Muscle layer of colon (tissue), 2 donors: ENCODE data around the gene MARS1.

Source experiments
- H3K27ac ChIP-seq: one replicate; pipeline ENCODE4 v1.7.0; 2013; ENCODE audit warnings: low read depth, mild to moderate bottlenecking, low read length, moderate library complexity
- H3K27me3 ChIP-seq, 2 donors: one replicate each; pipeline ENCODE4 v1.7.0; 2013; ENCODE audit warnings: low read length in 2 of 2, mild to moderate bottlenecking in 2 of 2; ENCODE audit not compliant: insufficient read depth in 2 of 2, control insufficient read depth in 1 of 2
- H3K36me3 ChIP-seq: one replicate; pipeline ENCODE4 v1.7.0; 2013; ENCODE audit warnings: mild to moderate bottlenecking, low read length; ENCODE audit not compliant: insufficient read depth
- H3K4me1 ChIP-seq: one replicate; pipeline ENCODE4 v1.7.0; 2013; ENCODE audit warnings: mild to moderate bottlenecking, low read length; ENCODE audit not compliant: insufficient read depth
- H3K4me3 ChIP-seq, 2 donors: one replicate each; pipeline ENCODE4 v1.7.0; 2013; ENCODE audit warnings: low read length in 2 of 2, low read depth in 1 of 2, mild to moderate bottlenecking in 1 of 2, moderate library complexity in 1 of 2
- H3K9ac ChIP-seq: one replicate; pipeline ENCODE4 v1.7.0; 2013; ENCODE audit warnings: low read length
- H3K9me3 ChIP-seq: one replicate; pipeline ENCODE4 v1.7.0; 2013; ENCODE audit warnings: mild to moderate bottlenecking, low read length
- donor health status: abdominal sarcoma.
- donor health status: Adenocarcinoma of cecum.

MARS1 gene

DNA sequence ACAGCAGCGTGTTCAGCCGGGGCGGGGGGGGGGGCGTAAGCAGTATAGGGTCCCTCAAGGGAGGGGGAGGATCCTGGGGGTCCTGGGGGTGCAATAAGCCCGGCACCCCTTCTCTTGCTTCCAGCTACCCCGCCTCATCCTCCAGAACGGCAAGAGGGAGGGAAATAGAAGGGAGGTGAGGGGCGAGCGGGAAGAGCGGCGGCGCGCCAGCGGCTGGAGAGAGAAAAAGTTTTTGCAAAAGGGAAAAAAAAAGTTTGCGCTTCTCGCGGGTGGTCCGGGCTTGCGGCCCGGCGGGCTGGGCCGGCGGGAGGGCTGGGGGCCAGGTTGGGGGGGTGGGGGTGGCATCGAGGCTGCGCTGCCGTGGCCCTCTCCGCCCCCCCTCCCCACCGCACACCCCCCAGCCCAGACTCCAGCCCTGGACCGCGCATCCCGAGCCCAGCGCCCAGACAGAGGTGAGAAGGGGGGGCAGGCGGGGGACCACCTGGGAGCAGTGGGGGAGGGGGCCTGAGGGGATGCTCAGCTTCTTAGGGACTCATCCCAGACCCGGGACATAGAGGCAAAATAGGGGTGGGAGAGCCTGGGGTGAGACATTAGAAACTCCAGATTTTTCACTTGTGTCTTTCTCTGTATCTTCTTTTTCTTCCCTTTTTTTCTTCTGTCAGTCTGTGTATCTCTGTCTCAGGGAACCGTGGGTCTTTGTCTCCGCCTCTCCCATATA, 28.0 kb upstream of the MARS1 start, which contains the start of gene GLI1:
Gene GLI1 (plus strand): TSS at position 36 of the 718 bp plus-strand sequence. CDS start 3,907 bp downstream, outside the sequence.
- Histone ChIP-seq H3K9me3 (no peaks in the 10 kb centered on the region), H3K36me3 (no peaks in the 10 kb centered on the region), H3K4me1 (peaks cover 22% of the 10 kb centered on the region), H3K9ac (peak within 1 kb of the TSS; percentile 71), H3K27me3 (peaks cover 0 to 15% of the 10 kb centered on the region in 2 donors), H3K27ac (peak within 1 kb of the TSS; percentile 35), H3K4me3 (peak within 1 kb of the TSS; percentile 48 to 96)

DNA sequence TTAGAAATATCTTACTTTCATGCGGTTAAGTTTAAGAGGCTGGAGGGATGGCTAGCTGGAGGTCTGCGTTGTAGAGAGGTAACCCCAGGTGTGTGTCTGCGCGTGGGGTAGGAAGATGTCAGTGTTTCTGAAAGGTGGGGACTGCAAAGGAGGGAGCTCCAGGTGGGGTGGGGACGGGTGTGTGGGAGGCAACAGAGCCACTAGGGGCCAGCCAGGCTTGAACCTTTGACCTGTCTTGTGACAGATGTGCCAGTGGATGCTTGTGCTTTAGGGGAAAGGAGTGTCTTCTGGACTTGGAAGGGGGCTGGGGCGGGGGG, 27.4 kb upstream of the MARS1 start:
- Histone ChIP-seq H3K4me1 (peaks cover 22% of the 10 kb centered on the region), H3K9me3 (no peaks in the 10 kb centered on the region), H3K27me3 (peaks cover 0 to 15% of the 10 kb centered on the region in 2 donors), H3K27ac (no peak overlapping the region), H3K36me3 (no peaks in the 10 kb centered on the region), H3K4me3 (peak overlapping the region; percentile 43 to 48), H3K9ac (no peak overlapping the region)

DNA sequence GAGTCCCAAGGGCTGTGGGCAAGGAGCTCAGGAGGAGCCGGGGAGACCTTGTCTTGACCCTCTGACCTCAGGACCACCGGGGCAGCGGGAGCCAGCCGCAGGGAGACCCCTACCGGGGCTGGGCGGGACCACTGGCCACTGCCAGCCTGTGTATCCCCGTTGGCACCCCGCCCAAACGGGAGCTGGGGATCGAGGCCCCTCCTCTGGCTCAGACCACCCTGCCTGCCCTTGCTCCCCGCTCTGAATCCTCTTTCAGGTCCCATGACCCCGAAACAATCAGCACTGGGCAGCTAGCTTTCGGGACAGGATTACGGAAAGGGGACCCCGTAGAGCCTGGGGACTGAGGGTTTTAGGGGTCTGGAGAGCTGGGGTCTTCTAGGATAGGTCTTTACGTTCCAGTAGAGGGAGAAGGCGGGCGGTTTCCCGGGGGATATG, 27.0 kb upstream of the MARS1 start:
- Histone ChIP-seq H3K4me1 (peaks cover 22% of the 10 kb centered on the region), H3K36me3 (no peaks in the 10 kb centered on the region), H3K9ac (no peak overlapping the region), H3K27ac (no peak overlapping the region), H3K4me3 (peak overlapping the region; percentile 74 to 76), H3K27me3 (peaks cover 0 to 15% of the 10 kb centered on the region in 2 donors), H3K9me3 (no peaks in the 10 kb centered on the region)

DNA sequence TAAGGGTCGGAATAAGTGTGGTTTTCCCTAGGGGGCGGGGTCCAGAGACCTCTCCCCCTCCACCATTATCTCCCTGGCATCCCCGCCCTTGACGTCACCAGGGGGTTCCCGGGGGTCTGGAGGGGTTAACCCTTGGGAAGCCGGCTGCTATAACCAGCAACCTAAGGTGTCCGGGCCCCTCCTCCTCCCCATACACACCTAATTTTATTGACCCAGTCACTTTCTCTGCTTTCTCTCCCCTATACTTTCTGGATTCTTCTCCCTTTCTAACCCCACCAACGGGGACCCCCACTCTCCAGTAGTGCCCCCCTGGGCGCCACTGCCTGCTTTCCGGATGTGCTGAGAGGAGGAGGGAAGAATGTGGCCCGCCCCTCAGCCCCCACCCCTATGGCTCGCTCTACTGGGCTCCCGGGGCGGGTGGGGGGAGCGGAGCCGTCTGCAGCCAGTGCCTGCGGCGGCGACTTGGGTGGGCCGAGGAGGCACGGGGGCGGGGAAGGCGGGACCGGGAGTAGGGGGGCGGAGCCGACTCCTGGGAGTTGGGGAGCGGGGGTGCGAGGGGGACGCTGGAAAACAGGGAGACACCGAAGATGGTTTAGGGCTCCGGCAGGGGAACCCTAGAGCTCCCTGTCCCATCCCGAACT, 26.5 kb upstream of the MARS1 start:
- no peaks in the 10 kb centered on the region for H3K9me3 ChIP-seq
- peak overlapping the region; percentile 19 for H3K9ac ChIP-seq
- peak overlapping the region; percentile 63 for H3K27ac ChIP-seq
- H3K27me3 ChIP-seq = peaks cover 0 to 15% of the 10 kb centered on the region in 2 donors
- peaks cover 22% of the 10 kb centered on the region for H3K4me1 ChIP-seq
- peak overlapping the region; percentile 74 to 76 for H3K4me3 ChIP-seq
- H3K36me3 ChIP-seq = no peaks in the 10 kb centered on the region

DNA sequence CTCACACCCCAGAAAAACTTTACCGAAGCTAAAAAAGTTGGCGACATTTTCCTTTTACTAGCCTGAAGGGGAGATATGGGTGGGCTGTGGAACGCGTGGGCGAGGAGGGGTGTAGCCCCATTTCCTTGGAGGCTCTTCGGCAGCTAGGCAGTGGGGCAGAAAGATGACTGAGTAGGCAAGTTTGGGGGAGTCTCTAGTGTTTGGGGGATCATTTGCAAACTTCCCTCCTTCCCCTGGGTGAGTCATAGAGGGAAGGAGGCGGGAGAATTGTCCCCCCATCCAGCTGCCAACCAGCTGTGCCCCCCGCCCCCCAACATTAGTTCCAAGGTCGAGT, 26.0 kb upstream of the MARS1 start:
- Histone ChIP-seq H3K4me3 (peak overlapping the region; percentile 74 to 76), H3K27ac (peak overlapping the region; percentile 63), H3K36me3 (no peaks in the 10 kb centered on the region), H3K9me3 (no peaks in the 10 kb centered on the region), H3K27me3 (peaks cover 0 to 15% of the 10 kb centered on the region in 2 donors), H3K9ac (peak overlapping the region; percentile 19), H3K4me1 (peaks cover 22% of the 10 kb centered on the region)

DNA sequence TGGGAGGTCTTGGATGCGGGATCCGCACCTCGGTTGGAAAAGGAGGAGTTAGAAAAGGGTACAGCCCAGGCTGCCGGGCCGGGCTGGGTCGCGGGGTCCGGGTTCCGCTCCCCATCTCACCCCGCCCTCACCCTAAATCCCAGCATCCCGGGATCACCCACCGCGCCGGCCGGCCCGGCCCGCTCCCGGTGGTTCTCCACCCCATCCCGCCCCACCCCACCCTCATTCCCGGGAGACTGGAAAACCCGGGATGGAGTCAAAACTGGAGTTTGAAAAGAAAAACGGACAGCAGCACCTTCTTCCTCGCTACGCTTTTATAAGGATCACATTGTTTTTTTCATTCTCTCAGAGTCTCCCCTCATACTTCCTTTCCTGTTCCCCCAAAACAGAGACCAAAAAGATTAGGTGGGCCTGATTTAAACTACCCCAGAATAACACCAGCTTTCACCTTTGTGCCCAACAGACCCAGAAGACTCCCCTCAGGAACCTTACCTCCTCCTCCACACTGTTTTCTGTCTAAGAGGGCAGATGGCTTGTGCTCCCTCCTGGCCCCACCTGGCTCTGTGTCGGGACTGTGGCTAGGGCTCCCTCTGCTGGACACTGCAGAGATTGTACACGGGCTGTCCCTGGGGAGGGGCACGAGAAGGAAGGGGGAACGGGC, 25.5 kb upstream of the MARS1 start:
- H3K4me3 ChIP-seq = peak overlapping the region; percentile 74 to 76
- H3K27ac ChIP-seq = peak overlapping the region; percentile 79
- no peaks in the 10 kb centered on the region for H3K36me3 ChIP-seq
- H3K9ac ChIP-seq = peak overlapping the region; percentile 67
- no peaks in the 10 kb centered on the region for H3K9me3 ChIP-seq
- H3K4me1 ChIP-seq = peaks cover 22% of the 10 kb centered on the region
- H3K27me3 ChIP-seq = peaks cover 0 to 15% of the 10 kb centered on the region in 2 donors

DNA sequence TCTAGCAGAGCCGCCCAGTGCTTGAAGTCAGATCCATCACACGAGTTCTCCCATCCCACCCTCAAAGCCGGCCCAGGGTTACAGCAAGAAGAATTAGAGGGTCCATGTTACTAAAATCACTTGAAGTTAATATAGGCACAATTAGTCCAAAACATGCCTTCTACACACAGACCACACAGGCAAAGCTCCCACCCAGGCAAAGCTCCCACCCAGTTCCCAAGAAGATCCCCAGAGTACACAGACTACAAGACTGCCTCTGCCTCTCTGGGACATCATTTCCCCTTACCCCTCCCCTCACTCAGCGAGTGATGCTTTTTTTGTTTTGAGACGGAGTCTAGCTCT, 25.0 kb upstream of the MARS1 start:
- peak overlapping the region; percentile 67 for H3K9ac ChIP-seq
- peaks cover 0 to 15% of the 10 kb centered on the region in 2 donors for H3K27me3 ChIP-seq
- H3K4me3 ChIP-seq = peak overlapping the region; percentile 74 to 76
- peak overlapping the region; percentile 79 for H3K27ac ChIP-seq
- H3K4me1 ChIP-seq = peaks cover 22% of the 10 kb centered on the region
- no peaks in the 10 kb centered on the region for H3K36me3 ChIP-seq
- no peaks in the 10 kb centered on the region for H3K9me3 ChIP-seq

DNA sequence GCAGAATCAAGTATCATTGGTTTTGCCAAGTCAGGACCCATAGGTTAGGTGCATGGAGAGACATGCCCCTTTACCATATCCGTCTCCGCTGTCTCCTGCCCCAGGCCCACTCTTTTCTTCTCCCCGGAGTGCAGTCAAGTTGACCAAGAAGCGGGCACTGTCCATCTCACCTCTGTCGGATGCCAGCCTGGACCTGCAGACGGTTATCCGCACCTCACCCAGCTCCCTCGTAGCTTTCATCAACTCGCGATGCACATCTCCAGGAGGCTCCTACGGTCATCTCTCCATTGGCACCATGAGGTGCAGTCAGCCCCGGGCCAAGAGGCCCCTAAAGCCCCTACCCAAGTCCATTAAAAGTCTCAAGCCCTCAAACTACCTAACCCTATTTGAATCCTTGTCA, 23.3 kb upstream of the MARS1 start:
- Histone ChIP-seq H3K27me3 (peaks cover 0 to 15% of the 10 kb centered on the region in 2 donors), H3K4me1 (peaks cover 18% of the 10 kb centered on the region), H3K9ac (no peak overlapping the region), H3K27ac (no peak overlapping the region), H3K9me3 (no peaks in the 10 kb centered on the region), H3K36me3 (no peaks in the 10 kb centered on the region), H3K4me3 (no peak overlapping the region)

DNA sequence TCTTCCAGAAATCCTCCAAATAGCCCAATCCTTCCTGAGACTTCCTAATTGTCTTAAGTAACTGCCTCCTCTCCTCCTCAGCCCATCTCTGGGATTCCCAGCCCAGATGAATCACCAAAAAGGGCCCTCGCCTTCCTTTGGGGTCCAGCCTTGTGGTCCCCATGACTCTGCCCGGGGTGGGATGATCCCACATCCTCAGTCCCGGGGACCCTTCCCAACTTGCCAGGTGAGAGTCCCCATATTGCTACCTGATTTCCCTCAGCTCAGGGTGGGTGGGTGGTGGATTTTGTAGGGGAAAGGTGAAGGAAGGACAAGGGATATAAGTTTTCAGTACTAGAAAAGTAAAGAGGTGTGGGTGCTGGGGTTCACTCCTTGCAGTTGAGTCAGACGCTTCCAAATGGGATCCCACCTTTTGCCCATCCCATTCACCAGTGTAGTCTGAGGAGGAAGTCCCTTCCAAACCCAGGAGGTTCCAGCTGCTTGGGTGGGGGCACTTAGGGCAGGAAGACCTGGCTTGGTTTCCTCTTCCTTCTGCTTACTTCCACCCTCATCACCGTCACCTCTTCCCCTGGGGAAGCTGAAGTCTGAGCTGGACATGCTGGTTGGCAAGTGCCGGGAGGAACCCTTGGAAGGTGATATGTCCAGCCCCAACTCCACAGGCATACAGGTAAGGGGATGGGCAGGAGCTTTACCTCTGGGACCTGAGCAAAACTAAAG, 22.7 kb upstream of the MARS1 start:
- Histone ChIP-seq H3K4me1 (peaks cover 17% of the 10 kb centered on the region), H3K27me3 (peaks cover 0 to 13% of the 10 kb centered on the region in 2 donors), H3K9me3 (no peaks in the 10 kb centered on the region), H3K27ac (no peak overlapping the region), H3K9ac (no peak overlapping the region), H3K4me3 (no peak overlapping the region), H3K36me3 (no peaks in the 10 kb centered on the region)

DNA sequence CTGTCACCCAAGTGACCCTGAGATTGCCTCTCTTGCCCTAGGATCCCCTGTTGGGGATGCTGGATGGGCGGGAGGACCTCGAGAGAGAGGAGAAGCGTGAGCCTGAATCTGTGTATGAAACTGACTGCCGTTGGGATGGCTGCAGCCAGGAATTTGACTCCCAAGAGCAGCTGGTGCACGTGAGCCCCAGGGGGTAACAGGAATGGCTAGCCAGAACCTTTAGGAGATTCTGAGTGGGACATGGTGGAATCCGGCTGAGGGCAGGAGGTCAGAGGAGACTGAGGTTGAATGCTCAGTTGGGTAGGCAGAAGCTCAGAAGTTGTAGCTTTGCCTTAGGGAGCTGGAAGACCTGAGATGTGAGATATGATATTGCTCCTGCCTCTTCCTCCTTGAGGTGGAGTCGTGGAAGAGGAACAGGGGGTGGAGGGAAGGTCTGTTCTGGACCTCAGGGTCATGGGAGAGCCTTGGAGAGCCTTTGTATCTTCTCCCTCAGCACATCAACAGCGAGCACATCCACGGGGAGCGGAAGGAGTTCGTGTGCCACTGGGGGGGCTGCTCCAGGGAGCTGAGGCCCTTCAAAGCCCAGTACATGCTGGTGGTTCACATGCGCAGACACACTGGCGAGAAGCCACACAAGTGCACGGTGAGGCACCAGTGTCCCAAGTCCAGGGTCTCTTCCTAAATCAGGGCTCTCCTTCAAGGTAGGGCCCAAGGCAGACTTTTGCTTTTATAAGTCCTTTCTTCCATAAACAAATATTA, 21.9 kb upstream of the MARS1 start:
- Histone ChIP-seq H3K9ac (no peak overlapping the region), H3K36me3 (no peaks in the 10 kb centered on the region), H3K27ac (no peak overlapping the region), H3K9me3 (no peaks in the 10 kb centered on the region), H3K4me3 (no peak overlapping the region), H3K27me3 (peaks cover 0 to 6% of the 10 kb centered on the region in 2 donors), H3K4me1 (peaks cover 9% of the 10 kb centered on the region)
